Measurements from ENCODE around the gene LATS2.

- no peak for TF ChIP-seq CTCF (IDR thresholded peaks at IDR 0.05 in 2 of 3, conservative IDR thresholded peaks at IDR 0.05 in 1 of 3; ENCODE audit: borderline replicate concordance in 1 of 3, insufficient read depth in 1 of 3, low read depth in 2 of 3, low read length in 2 of 3)
- TF ChIP-seq POLR2AphosphoS5 (IDR thresholded peaks at IDR 0.05; ENCODE audit: low read depth, low read length): no peak
- TF ChIP-seq, protein P1, sequence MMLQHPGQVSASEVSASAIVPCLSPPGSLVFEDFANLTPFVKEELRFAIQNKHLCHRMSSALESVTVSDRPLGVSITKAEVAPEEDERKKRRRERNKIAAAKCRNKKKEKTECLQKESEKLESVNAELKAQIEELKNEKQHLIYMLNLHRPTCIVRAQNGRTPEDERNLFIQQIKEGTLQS (IDR thresholded peaks at IDR 0.05): no peak
- TF ChIP-seq ZNF274 (IDR thresholded peaks at IDR 0.05; ENCODE audit: low read depth, low read length): no peak
- TF ChIP-seq SRF (IDR thresholded peaks at IDR 0.05; ENCODE audit: low read depth): no peak
Observed at GRCh38 chr13:21047591-21048282, 13.6 kb downstream of the LATS2 start.

Data from HCT116 (cell line).